Measurements from ENCODE around the gene TREML1. TPM values are rescaled to one million over a fixed set of nuclear protein-coding genes. Genes with fewer than 3 reads are reported as not detected.

TREML1 gene
- total RNA-seq, 1 donor from 2014 or later: not detected

- no peak for DNase-seq
- Mint-ChIP-seq H3K9me3 (ENCODE audit: unreplicated experiment) (peaks cover 3% of the 10 kb centered on the region), H3K4me3 (ENCODE audit: unreplicated experiment) (no peak overlapping the region), H3K4me1 (ENCODE audit: low read depth, unreplicated experiment) (no peaks in the 10 kb centered on the region), H3K27ac (ENCODE audit: unreplicated experiment) (no peak overlapping the region), H3K27me3 (ENCODE audit: unreplicated experiment) (no peaks in the 10 kb centered on the region), H3K36me3 (ENCODE audit: unreplicated experiment) (no peaks in the 10 kb centered on the region)
- TF ChIP-seq CTCF (IDR thresholded peaks at IDR 0.05; ENCODE audit: partially characterized antibody, unreplicated experiment): no peak
Observed at GRCh38 chr6:41199552-41200246, 45.6 kb upstream of the TREML1 start.

- TF ChIP-seq CTCF (IDR thresholded peaks at IDR 0.05; ENCODE audit: partially characterized antibody, unreplicated experiment): no peak
- Mint-ChIP-seq H3K27ac (ENCODE audit: unreplicated experiment) (no peak overlapping the region), H3K4me1 (ENCODE audit: low read depth, unreplicated experiment) (no peaks in the 10 kb centered on the region)
Observed at GRCh38 chr6:41197234-41197633, 43.1 kb upstream of the TREML1 start.

GRCh38 chr6:41194386-41194785 lies 40.2 kb upstream of the TREML1 start:
- Mint-ChIP-seq H3K9me3 (ENCODE audit: unreplicated experiment) (peaks cover 3% of the 10 kb centered on the region), H3K4me3 (ENCODE audit: unreplicated experiment) (no peak overlapping the region), H3K4me1 (ENCODE audit: low read depth, unreplicated experiment) (no peaks in the 10 kb centered on the region), H3K36me3 (ENCODE audit: unreplicated experiment) (peaks cover 8% of the 10 kb centered on the region), H3K27ac (ENCODE audit: unreplicated experiment) (no peak overlapping the region), H3K27me3 (ENCODE audit: unreplicated experiment) (no peaks in the 10 kb centered on the region)
- no peak for DNase-seq
- TF ChIP-seq CTCF (IDR thresholded peaks at IDR 0.05; ENCODE audit: partially characterized antibody, unreplicated experiment): no peak

More at GRCh38 chr6:41197234-41197633, 43.1 kb upstream of the TREML1 start:
- Mint-ChIP-seq H3K4me3 (ENCODE audit: unreplicated experiment) (no peak overlapping the region), H3K36me3 (ENCODE audit: unreplicated experiment) (no peaks in the 10 kb centered on the region), H3K27me3 (ENCODE audit: unreplicated experiment) (no peaks in the 10 kb centered on the region), H3K9me3 (ENCODE audit: unreplicated experiment) (peaks cover 3% of the 10 kb centered on the region)
- no peak for DNase-seq

GRCh38 chr6:41193884-41194283 lies 39.7 kb upstream of the TREML1 start:
- peaks cover 9% of the 10 kb centered on the region for H3K36me3 Mint-ChIP-seq (ENCODE audit: unreplicated experiment)
- peaks cover 3% of the 10 kb centered on the region for H3K9me3 Mint-ChIP-seq (ENCODE audit: unreplicated experiment)
- no peak for DNase-seq
- H3K27me3 Mint-ChIP-seq (ENCODE audit: unreplicated experiment): no peaks in the 10 kb centered on the region
- H3K4me1 Mint-ChIP-seq (ENCODE audit: low read depth, unreplicated experiment): no peaks in the 10 kb centered on the region
- no peak overlapping the region for H3K27ac Mint-ChIP-seq (ENCODE audit: unreplicated experiment)
- TF ChIP-seq CTCF (IDR thresholded peaks at IDR 0.05; ENCODE audit: partially characterized antibody, unreplicated experiment): no peak
- H3K4me3 Mint-ChIP-seq (ENCODE audit: unreplicated experiment): no peak overlapping the region

GRCh38 chr6:41193171-41193734 lies 39.1 kb upstream of the TREML1 start:
- Mint-ChIP-seq H3K4me3 (ENCODE audit: unreplicated experiment) (no peak overlapping the region), H3K4me1 (ENCODE audit: low read depth, unreplicated experiment) (no peaks in the 10 kb centered on the region), H3K36me3 (ENCODE audit: unreplicated experiment) (peaks cover 9% of the 10 kb centered on the region), H3K27me3 (ENCODE audit: unreplicated experiment) (peaks cover 3% of the 10 kb centered on the region), H3K9me3 (ENCODE audit: unreplicated experiment) (peaks cover 3% of the 10 kb centered on the region), H3K27ac (ENCODE audit: unreplicated experiment) (no peak overlapping the region)
- TF ChIP-seq CTCF (IDR thresholded peaks at IDR 0.05; ENCODE audit: partially characterized antibody, unreplicated experiment): no peak
- no peak for DNase-seq
